ENCODE measurements around the gene TOMM40L.

- TF ChIP-seq POLR2A (IDR thresholded peaks at IDR 0.05) (no peak), CTCF (IDR thresholded peaks at IDR 0.05) (no peak)
Measured at GRCh38 chr1:161226320-161226711, 456 bp downstream of the TOMM40L start.

All from adrenal gland (tissue), 5 donors.